OCI-LY1 (cell line): ENCODE measurements around the gene RUFY3.
"Not testable (repeated sequence)": the region's sequence is repeated elsewhere in the genome, so short reads cannot be mapped to it uniquely, and the experiment has no call there.

Source experiments
- H2AFZ ChIP-seq: fragments of 200-600 bp; sonication (generic), shearing (Covaris generic); 2 replicates; pipeline ENCODE4 v1.6.0; 2014; ENCODE audit warnings: antibody characterized with exemption, mild to moderate bottlenecking, low read length
- H3F3A ChIP-seq: fragments of 200-600 bp; sonication (generic), shearing (Covaris generic); 2 replicates; pipeline ENCODE4 v1.6.0; 2014; ENCODE audit warnings: mild to moderate bottlenecking, antibody characterized with exemption, low read length, moderate library complexity; ENCODE audit not compliant: insufficient read depth
- H3K27ac ChIP-seq: fragments of 200-600 bp; sonication (generic); 2 replicates; pipeline ENCODE4 v1.5.1; 2014; ENCODE audit warnings: low read length, mixed run types, mild to moderate bottlenecking, low read depth; ENCODE audit not compliant: poor library complexity, severe bottlenecking
- H3K27me3 ChIP-seq: fragments of 200-600 bp; sonication (generic); 2 replicates; pipeline ENCODE4 v1.6.0; 2014; ENCODE audit warnings: antibody characterized with exemption, mild to moderate bottlenecking, low read length, moderate library complexity; ENCODE audit not compliant: insufficient read depth
- H3K36me3 ChIP-seq: fragments of 200-600 bp; sonication (generic); 2 replicates; pipeline ENCODE4 v1.6.1; 2014; ENCODE audit warnings: mild to moderate bottlenecking, antibody characterized with exemption, low read length, moderate library complexity, mixed read lengths; ENCODE audit not compliant: insufficient read depth
- H3K4me1 ChIP-seq: fragments of 200-600 bp; sonication (generic); 2 replicates; pipeline ENCODE4 v1.5.1; 2014; ENCODE audit warnings: mild to moderate bottlenecking, low read length, moderate library complexity; ENCODE audit not compliant: insufficient read depth, severe bottlenecking
- H3K4me2 ChIP-seq: fragments of 200-600 bp; sonication (generic), shearing (Covaris generic); 2 replicates; pipeline ENCODE4 v1.6.1; 2014; ENCODE audit warnings: low read length
- H3K4me3 ChIP-seq: fragments of 200-600 bp; sonication (generic); 2 replicates; pipeline ENCODE4 v1.5.1; 2014; ENCODE audit warnings: low read length, low read depth, mild to moderate bottlenecking, mixed read lengths; ENCODE audit not compliant: poor library complexity, severe bottlenecking
- H3K79me2 ChIP-seq: fragments of 200-600 bp; shearing (Covaris generic); 2 replicates; pipeline ENCODE4 v1.6.1; 2016; ENCODE audit warnings: mixed run types, low read length, mixed read lengths; ENCODE audit not compliant: insufficient read depth
- H3K9ac ChIP-seq: fragments of 200-600 bp; sonication (generic), shearing (Covaris generic); 2 replicates; pipeline ENCODE4 v1.6.1; 2014; ENCODE audit warnings: mild to moderate bottlenecking, low read length, mixed read lengths
- H3K9me2 ChIP-seq: fragments of 200-600 bp; sonication (generic), shearing (Covaris generic); 2 replicates; pipeline ENCODE4 v1.6.1; 2014; ENCODE audit warnings: low read depth, mild to moderate bottlenecking, low read length, mixed read lengths
- H3K9me3 ChIP-seq: fragments of 200-600 bp; shearing (Covaris generic); 2 replicates; pipeline ENCODE4 v1.6.1; 2014; ENCODE audit warnings: low read length, mixed read lengths
- H4K20me1 ChIP-seq: fragments of 200-600 bp; sonication (generic), shearing (Covaris generic); 2 replicates; pipeline ENCODE4 v1.6.0; 2016; ENCODE audit warnings: mild to moderate bottlenecking, low read length; ENCODE audit not compliant: insufficient read depth
- EZH2 ChIP-seq: fragments of 200-600 bp; sonication (generic), shearing (Covaris generic); IDR thresholded peaks from 2 replicates; pipeline ENCODE4 v1.8.0; 2017; ENCODE audit warnings: borderline replicate concordance, mixed run types, mild to moderate bottlenecking, antibody characterized with exemption, low read length, moderate library complexity, mixed read lengths
- TF ChIP-seq, protein P1 (sequence below): fragments of 200-600 bp; sonication (generic), shearing (Covaris generic); IDR thresholded peaks from 2 replicates; pipeline ENCODE4 v1.5.1; 2017; ENCODE audit warnings: mild to moderate bottlenecking, antibody characterized with exemption, low read length, moderate library complexity, mixed read lengths

The RUFY3 gene

DNA sequence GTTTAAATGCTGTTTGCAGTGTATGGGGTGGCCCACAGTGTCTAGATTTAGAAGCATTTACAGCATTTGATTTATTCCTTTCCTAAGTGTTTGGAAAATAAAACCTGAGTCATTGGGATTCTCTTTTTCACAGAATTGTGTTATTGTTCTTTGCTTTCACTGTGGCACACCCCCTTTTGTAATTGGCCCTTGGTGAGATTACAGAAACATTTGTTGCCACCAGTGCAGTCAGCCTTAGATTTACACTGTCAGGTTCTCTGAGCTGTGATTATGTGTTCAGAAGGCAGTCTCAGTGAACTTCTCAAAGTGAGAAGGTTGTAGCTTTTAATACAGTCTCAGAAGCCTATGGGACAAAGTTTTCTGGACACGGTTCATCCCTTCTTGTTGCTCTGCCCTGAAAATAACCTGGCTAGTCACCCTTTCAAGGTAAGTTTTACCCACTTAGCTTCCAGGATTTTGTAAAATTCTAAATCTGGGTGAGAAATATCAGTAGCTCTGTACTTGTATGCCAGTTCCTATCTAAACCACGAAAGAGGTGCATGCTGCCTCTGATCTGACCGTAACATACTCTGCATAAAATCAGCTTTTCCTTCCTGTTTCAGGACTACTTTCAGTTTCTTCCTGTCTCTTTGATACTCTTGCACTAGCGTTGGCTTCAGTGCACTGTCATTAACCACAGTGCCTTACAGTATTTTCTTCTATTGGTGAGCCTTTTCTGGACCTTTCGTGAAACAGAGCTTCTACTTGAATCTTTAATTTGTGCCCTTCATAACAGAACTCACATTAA lies 12.6 kb downstream of the RUFY3 start:
- H3K27ac ChIP-seq: peak overlapping the region; percentile 96
- H3K4me1 ChIP-seq: peaks cover 74% of the 10 kb centered on the region
- H3K9me2 ChIP-seq: no peaks in the 10 kb centered on the region
- H3F3A ChIP-seq: peaks cover 12% of the 10 kb centered on the region
- no peak overlapping the region for H2AFZ ChIP-seq
- peak overlapping the region; percentile 87 for H3K4me2 ChIP-seq
- H3K36me3 ChIP-seq: no peaks in the 10 kb centered on the region
- no peaks in the 10 kb centered on the region for H3K9me3 ChIP-seq
- no peaks in the 10 kb centered on the region for H3K27me3 ChIP-seq
- no peaks in the 10 kb centered on the region for H4K20me1 ChIP-seq
- TF ChIP-seq, protein P1, sequence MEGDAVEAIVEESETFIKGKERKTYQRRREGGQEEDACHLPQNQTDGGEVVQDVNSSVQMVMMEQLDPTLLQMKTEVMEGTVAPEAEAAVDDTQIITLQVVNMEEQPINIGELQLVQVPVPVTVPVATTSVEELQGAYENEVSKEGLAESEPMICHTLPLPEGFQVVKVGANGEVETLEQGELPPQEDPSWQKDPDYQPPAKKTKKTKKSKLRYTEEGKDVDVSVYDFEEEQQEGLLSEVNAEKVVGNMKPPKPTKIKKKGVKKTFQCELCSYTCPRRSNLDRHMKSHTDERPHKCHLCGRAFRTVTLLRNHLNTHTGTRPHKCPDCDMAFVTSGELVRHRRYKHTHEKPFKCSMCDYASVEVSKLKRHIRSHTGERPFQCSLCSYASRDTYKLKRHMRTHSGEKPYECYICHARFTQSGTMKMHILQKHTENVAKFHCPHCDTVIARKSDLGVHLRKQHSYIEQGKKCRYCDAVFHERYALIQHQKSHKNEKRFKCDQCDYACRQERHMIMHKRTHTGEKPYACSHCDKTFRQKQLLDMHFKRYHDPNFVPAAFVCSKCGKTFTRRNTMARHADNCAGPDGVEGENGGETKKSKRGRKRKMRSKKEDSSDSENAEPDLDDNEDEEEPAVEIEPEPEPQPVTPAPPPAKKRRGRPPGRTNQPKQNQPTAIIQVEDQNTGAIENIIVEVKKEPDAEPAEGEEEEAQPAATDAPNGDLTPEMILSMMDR: no peak
- TF ChIP-seq EZH2: no peak
- H3K79me2 ChIP-seq: peaks cover 36% of the 10 kb centered on the region
- H3K4me3 ChIP-seq: peak overlapping the region; percentile 59
- H3K9ac ChIP-seq: peak overlapping the region; percentile 61

DNA sequence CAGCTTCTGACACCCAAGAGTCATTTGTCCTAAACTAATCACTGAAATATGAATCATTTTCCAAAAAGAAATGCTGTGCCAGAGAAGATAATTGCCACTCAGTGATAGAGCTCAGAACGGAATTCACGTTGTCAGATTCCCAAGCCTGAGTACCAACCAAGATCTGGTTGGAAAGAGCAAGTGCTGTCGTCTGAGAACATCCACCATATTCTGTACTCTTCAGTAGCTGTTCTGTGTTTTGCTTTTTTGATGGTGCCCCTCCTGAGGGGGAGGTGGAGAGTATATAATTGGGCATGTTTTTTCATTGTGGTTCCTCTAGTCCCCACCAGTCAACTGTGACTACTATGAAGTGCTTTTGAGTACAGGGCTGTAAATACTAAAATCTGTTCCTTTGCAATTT lies 13.2 kb downstream of the RUFY3 start:
- Histone ChIP-seq H3K4me3 (peak overlapping the region; percentile 59), H3K27ac (peak overlapping the region; percentile 96), H4K20me1 (no peaks in the 10 kb centered on the region), H3K9me2 (no peaks in the 10 kb centered on the region), H3K36me3 (no peaks in the 10 kb centered on the region), H2AFZ (no peak overlapping the region), H3K79me2 (peaks cover 39% of the 10 kb centered on the region), H3F3A (peaks cover 12% of the 10 kb centered on the region), H3K4me1 (peaks cover 80% of the 10 kb centered on the region), H3K27me3 (no peaks in the 10 kb centered on the region), H3K4me2 (peak overlapping the region; percentile 87), H3K9me3 (no peaks in the 10 kb centered on the region), H3K9ac (peak overlapping the region; percentile 61)
- TF ChIP-seq, protein P1: no peak
- no peak for TF ChIP-seq EZH2

DNA sequence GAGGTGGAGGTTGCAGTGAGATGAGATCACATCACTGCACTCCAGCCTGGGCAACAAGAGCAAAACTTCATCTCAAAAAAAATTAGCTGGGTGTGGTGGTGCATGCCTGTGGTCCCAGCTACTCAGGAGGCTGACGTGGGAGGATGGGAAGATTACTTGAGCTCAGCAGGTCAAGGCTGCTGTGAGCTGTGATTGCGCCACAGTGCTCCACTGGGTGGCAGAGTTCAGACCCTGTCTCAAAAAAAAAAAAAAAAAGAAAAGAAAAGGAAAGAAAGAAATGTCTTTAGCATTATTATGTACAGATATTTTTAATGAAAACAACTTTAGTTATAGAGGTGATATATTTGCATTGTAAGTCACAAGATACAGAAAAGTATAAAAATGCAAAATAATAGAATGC lies 14.2 kb downstream of the RUFY3 start:
- peaks cover 44% of the 10 kb centered on the region for H3K79me2 ChIP-seq
- H3K4me2 ChIP-seq: peak overlapping the region; percentile 53

More for the DNA sequence above, 14.2 kb downstream of the RUFY3 start:
- H3K36me3 ChIP-seq, H2AFZ ChIP-seq, H3K9me2 ChIP-seq, H4K20me1 ChIP-seq, H3K27me3 ChIP-seq, H3K9me3 ChIP-seq: not testable (repeated sequence)
- TF ChIP-seq, protein P1: peak; percentile 65
- peaks cover 84% of the 10 kb centered on the region for H3K4me1 ChIP-seq
- H3K4me3 ChIP-seq: peak overlapping the region; percentile 16
- H3F3A ChIP-seq: peaks cover 12% of the 10 kb centered on the region
- peak overlapping the region; percentile 96 for H3K27ac ChIP-seq
- H3K9ac ChIP-seq: peak overlapping the region; percentile 41; the same call in 1 of the 2 replicates
